HCT116 (cell line): Measurements from ENCODE around the gene ASB7. TPM values are rescaled to one million over a fixed set of nuclear protein-coding genes. Genes with fewer than 3 reads are reported as not detected.

Source experiments
- ATAC-seq: fragments of 200-7000 bp; cut with Tn5 transposase; 2 replicates; pipeline ENCODE4 v1.9.1; 2020; ENCODE audit warnings: mild to moderate bottlenecking, moderate library complexity
- BruUV-seq: library from RNA; stranded (reverse); fragments of 400-500 nt; replicated peaks from 2 replicates; lab custom pipeline; 2021; lab: Mats Ljungman, UMichigan
- CTCF ChIA-PET: fragments of 300-600 bp; sonication (Branson Sonifier 250); formaldehyde crosslinking; loops from one replicate; lab custom pipeline; 2021; ENCODE audit warnings: antibody characterized with exemption; lab: Charles Lee
- POLR2A ChIA-PET: fragments of 300-600, 350-600 bp; sonication (Branson Sonifier 250); formaldehyde crosslinking; loops from one replicate; lab custom pipeline; 2021; ENCODE audit warnings: antibody characterized with exemption; lab: Charles Lee
- RAD21 ChIA-PET, 2 experiments: fragments of 300-600 bp; sonication (Branson Sonifier 250); formaldehyde crosslinking; loops; one replicate each; lab custom pipeline; 2023; ENCODE audit warnings: low total read pairs in 2 of 2; ENCODE audit not compliant: uncharacterized antibody in 2 of 2, unreplicated experiment in 2 of 2, low non-redundant PET in 1 of 2; lab: Charles Lee
- DNase-seq: peaks from one replicate; pipeline ENCODE4 v3.0.0-alpha.2; 2010; ENCODE audit warnings: low read depth, low spot score
- H2AFZ ChIP-seq: fragments of 200-600 bp; shearing (Covaris generic), sonication (generic); 2 replicates; pipeline ENCODE4 v1.6.1; 2017; ENCODE audit warnings: low read depth, mixed run types, mixed read lengths, antibody characterized with exemption, low read length; ENCODE audit not compliant: poor library complexity, severe bottlenecking
- H3K27ac ChIP-seq: 2 replicates; pipeline ENCODE4 v1.5.1; 2012; ENCODE audit warnings: low read depth, low read length
- H3K27me3 ChIP-seq: fragments of 200-600 bp; sonication (generic); 2 replicates; pipeline ENCODE4 v1.6.1; 2016; ENCODE audit warnings: mixed run types, low read length, mixed read lengths; ENCODE audit not compliant: insufficient read depth
- H3K36me3 ChIP-seq, 2 experiments: fragments of 200-500 bp in 1 of 2; fragments of 200-600 bp in 1 of 2; sonication (Bioruptor generic) in 1 of 2; sonication (generic) in 1 of 2; 2 replicates each; pipeline versions ENCODE4 v1.5.1 to v1.6.1; 2014 to 2016; ENCODE audit warnings: low read length in 2 of 2, inconsistent platforms in 1 of 2, mixed read lengths in 1 of 2, mixed run types in 1 of 2; ENCODE audit not compliant: insufficient read depth in 2 of 2, control insufficient read depth in 1 of 2
- H3K4me1 ChIP-seq, 2 experiments: fragments of 200-600 bp in 1 of 2; sonication (generic) in 1 of 2; 2 replicates each; pipeline versions ENCODE4 v1.5.1 to v1.6.1; 2012 to 2017; ENCODE audit warnings: low read length in 2 of 2, inconsistent platforms in 1 of 2, mild to moderate bottlenecking in 1 of 2, mixed read lengths in 1 of 2, mixed run types in 1 of 2, moderate library complexity in 1 of 2; ENCODE audit not compliant: insufficient read depth in 2 of 2, control insufficient read depth in 1 of 2
- H3K4me2 ChIP-seq: fragments of 200-600 bp; sonication (generic); 2 replicates; pipeline ENCODE4 v1.6.1; 2017; ENCODE audit warnings: mixed run types, low read length, mixed read lengths
- H3K4me3 ChIP-seq, 2 experiments: fragments of 200-600 bp in 1 of 2; sonication (generic) in 1 of 2; replicated peaks in 1 of 2; 2 replicates each; pipeline ENCODE4 v1.5.1; 2011 to 2016; ENCODE audit warnings: low read length in 2 of 2, control low read depth in 1 of 2, low read depth in 1 of 2, mild to moderate bottlenecking in 1 of 2, mixed read lengths in 1 of 2, mixed run types in 1 of 2
- H3K79me2 ChIP-seq: fragments of 200-600 bp; sonication (generic); 2 replicates; pipeline ENCODE4 v1.6.1; 2017; ENCODE audit warnings: mild to moderate bottlenecking, mixed run types, low read length, moderate library complexity, mixed read lengths; ENCODE audit not compliant: insufficient read depth
- H3K9ac ChIP-seq: fragments of 200-600 bp; sonication (generic); 2 replicates; pipeline ENCODE4 v1.6.1; 2016; ENCODE audit warnings: low read length, mixed read lengths
- H3K9me2 ChIP-seq: fragments of 200-600 bp; sonication (generic), shearing (Covaris generic); 2 replicates; pipeline ENCODE4 v1.6.1; 2017; ENCODE audit warnings: mixed run types, mild to moderate bottlenecking, moderate library complexity; ENCODE audit not compliant: insufficient read depth
- H3K9me3 ChIP-seq, 2 experiments: fragments of 200-500 bp in 1 of 2; fragments of 200-600 bp in 1 of 2; sonication (Bioruptor generic) in 1 of 2; sonication (generic) in 1 of 2; 2 replicates each; pipeline ENCODE4 v1.6.1; 2014 to 2017; ENCODE audit warnings: low read length in 2 of 2, mixed read lengths in 2 of 2, inconsistent platforms in 1 of 2, low read depth in 1 of 2, mild to moderate bottlenecking in 1 of 2, mixed run types in 1 of 2, moderate library complexity in 1 of 2; ENCODE audit not compliant: control insufficient read depth in 1 of 2, insufficient read depth in 1 of 2
- H4K20me1 ChIP-seq: fragments of 200-600 bp; sonication (generic), shearing (Covaris generic); 2 replicates; pipeline ENCODE4 v1.6.1; 2017; ENCODE audit warnings: mixed run types, mild to moderate bottlenecking, moderate library complexity; ENCODE audit not compliant: insufficient read depth
- CBX3 ChIP-seq: IDR thresholded peaks from 2 replicates; pipeline ENCODE4 v1.6.1; 2012; ENCODE audit warnings: low read depth
- EGR1 ChIP-seq: IDR thresholded peaks from 2 replicates; pipeline ENCODE4 v1.6.1; 2012; ENCODE audit warnings: low read depth
- ELF1 ChIP-seq: IDR thresholded peaks from 2 replicates; pipeline ENCODE4 v1.6.1; 2012; ENCODE audit warnings: low read depth, borderline replicate concordance
- EZH2 ChIP-seq: fragments of 200-600 bp; sonication (generic); IDR thresholded peaks from 2 replicates; pipeline ENCODE4 v1.6.1; 2017; ENCODE audit warnings: antibody characterized with exemption, mixed run types
- EZH2phosphoT487 ChIP-seq: fragments of 200-600 bp; IDR thresholded peaks from 2 replicates; pipeline ENCODE4 v1.6.1; 2018; ENCODE audit warnings: antibody characterized with exemption, borderline replicate concordance
- POLR2AphosphoS5 ChIP-seq: IDR thresholded peaks from 2 replicates; pipeline ENCODE4 v1.6.1; 2011; ENCODE audit warnings: mild to moderate bottlenecking, low read depth, low read length, moderate library complexity
- SP1 ChIP-seq: IDR thresholded peaks from 2 replicates; pipeline ENCODE4 v1.6.1; 2012; ENCODE audit warnings: low read depth
- SRF ChIP-seq: IDR thresholded peaks from 2 replicates; pipeline ENCODE4 v1.6.1; 2012; ENCODE audit warnings: low read depth
- TCF7L2 ChIP-seq: IDR thresholded peaks from 2 replicates; pipeline ENCODE4 v1.7.0; 2011; ENCODE audit warnings: borderline replicate concordance, inconsistent platforms; ENCODE audit not compliant: insufficient read depth, insufficient read length; ENCODE audit errors: extremely low read depth
- ZFX ChIP-seq: fragments of 450-650 bp; IDR thresholded peaks from 2 replicates; pipeline ENCODE4 v1.6.1; 2017
- ZNF274 ChIP-seq: fragments of 200-500 bp; sonication (Bioruptor generic); IDR thresholded peaks from 2 replicates; pipeline ENCODE4 v1.6.1; 2014; ENCODE audit warnings: mild to moderate bottlenecking, low read depth, low read length, inconsistent platforms
- intact Hi-C: fragments of 100-400 bp; cut with micrococcal nuclease; formaldehyde crosslinking; loops from 2 replicates; pipeline ENCODE4 v1.10.0; 2022
- total RNA-seq: library from RNA; stranded (reverse); gene quantifications from one replicate; pipeline ENCODE4 v1.2.1, GENCODE V29; 2021; ENCODE audit not compliant: unreplicated experiment
- TF ChIP-seq, protein P1 (sequence below), 3 experiments: fragments of 200-600 bp in 1 of 3; sonication (generic) in 1 of 3; IDR thresholded peaks in 2 of 3; conservative IDR thresholded peaks in 1 of 3; 2 replicates each; pipeline ENCODE4 v1.5.1; 2012 to 2017; ENCODE audit warnings: low read depth in 2 of 3, low read length in 2 of 3, antibody characterized with exemption in 1 of 3, borderline replicate concordance in 1 of 3, control low read depth in 1 of 3, mild to moderate bottlenecking in 1 of 3, mixed read lengths in 1 of 3, mixed run types in 1 of 3, moderate library complexity in 1 of 3; ENCODE audit not compliant: insufficient read depth in 1 of 3

The ASB7 gene
- total RNA-seq, 1 experiment from 2014 or later = 16.6 TPM

DNA sequence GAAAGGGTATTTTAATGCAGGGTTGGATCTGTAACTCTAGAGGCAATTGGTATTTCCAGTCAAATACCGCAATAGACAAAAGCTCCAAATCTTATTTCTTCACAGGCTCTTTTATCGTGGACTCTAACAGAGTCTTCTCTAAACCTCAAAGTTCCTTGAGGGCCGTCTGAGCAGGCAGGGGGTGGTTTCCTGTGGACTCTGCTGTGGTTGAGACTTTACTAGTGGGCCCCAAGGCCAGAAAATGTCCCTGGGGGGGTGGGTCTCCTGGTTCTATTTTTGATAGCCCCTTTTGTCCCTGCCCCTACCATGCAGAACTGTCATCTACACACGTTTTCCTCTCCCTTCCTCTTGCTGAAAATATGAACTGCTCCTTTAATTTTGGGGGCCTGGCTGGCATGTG, 80.1 kb downstream of the ASB7 start:
- no peak overlapping the region for H3K4me2 ChIP-seq
- H3K27me3 ChIP-seq = no peaks in the 10 kb centered on the region
- no peaks in the 10 kb centered on the region for H3K79me2 ChIP-seq
- no peak overlapping the region for H3K9ac ChIP-seq
- ATAC-seq = no peak
- intact Hi-C loops = no loop called here
- POLR2A ChIA-PET = no interaction called here
- H4K20me1 ChIP-seq = no peaks in the 10 kb centered on the region
- TF ChIP-seq ZNF274 = no peak
- TF ChIP-seq POLR2AphosphoS5 = no peak
- TF ChIP-seq CBX3 = no peak
- TF ChIP-seq, protein P1, sequence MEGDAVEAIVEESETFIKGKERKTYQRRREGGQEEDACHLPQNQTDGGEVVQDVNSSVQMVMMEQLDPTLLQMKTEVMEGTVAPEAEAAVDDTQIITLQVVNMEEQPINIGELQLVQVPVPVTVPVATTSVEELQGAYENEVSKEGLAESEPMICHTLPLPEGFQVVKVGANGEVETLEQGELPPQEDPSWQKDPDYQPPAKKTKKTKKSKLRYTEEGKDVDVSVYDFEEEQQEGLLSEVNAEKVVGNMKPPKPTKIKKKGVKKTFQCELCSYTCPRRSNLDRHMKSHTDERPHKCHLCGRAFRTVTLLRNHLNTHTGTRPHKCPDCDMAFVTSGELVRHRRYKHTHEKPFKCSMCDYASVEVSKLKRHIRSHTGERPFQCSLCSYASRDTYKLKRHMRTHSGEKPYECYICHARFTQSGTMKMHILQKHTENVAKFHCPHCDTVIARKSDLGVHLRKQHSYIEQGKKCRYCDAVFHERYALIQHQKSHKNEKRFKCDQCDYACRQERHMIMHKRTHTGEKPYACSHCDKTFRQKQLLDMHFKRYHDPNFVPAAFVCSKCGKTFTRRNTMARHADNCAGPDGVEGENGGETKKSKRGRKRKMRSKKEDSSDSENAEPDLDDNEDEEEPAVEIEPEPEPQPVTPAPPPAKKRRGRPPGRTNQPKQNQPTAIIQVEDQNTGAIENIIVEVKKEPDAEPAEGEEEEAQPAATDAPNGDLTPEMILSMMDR (IDR thresholded peaks at IDR 0.05 in 2 of 3, conservative IDR thresholded peaks at IDR 0.05 in 1 of 3; ENCODE audit: borderline replicate concordance in 1 of 3, insufficient read depth in 1 of 3, low read depth in 2 of 3, low read length in 2 of 3) = no peak
- no peak for TF ChIP-seq EZH2phosphoT487
- TF ChIP-seq SP1 = no peak
- TF ChIP-seq EGR1 = no peak
- TF ChIP-seq SRF = no peak
- no peak for TF ChIP-seq TCF7L2
- CTCF ChIA-PET = no interaction called here
- no peak for DNase-seq
- H3K4me1 ChIP-seq = peaks cover 0 to 4% of the 10 kb centered on the region in 2 experiments; a peak in 1 of 4 replicates
- no peak overlapping the region for H3K27ac ChIP-seq
- H3K36me3 ChIP-seq = no peaks in the 10 kb centered on the region
- no peaks in the 10 kb centered on the region for H3K9me2 ChIP-seq
- RAD21 ChIA-PET = no interaction called here
- no TSS peak for BruUV-seq
- no peak overlapping the region for H3K4me3 ChIP-seq
- H2AFZ ChIP-seq = no peak overlapping the region
- H3K9me3 ChIP-seq = no peaks in the 10 kb centered on the region

DNA sequence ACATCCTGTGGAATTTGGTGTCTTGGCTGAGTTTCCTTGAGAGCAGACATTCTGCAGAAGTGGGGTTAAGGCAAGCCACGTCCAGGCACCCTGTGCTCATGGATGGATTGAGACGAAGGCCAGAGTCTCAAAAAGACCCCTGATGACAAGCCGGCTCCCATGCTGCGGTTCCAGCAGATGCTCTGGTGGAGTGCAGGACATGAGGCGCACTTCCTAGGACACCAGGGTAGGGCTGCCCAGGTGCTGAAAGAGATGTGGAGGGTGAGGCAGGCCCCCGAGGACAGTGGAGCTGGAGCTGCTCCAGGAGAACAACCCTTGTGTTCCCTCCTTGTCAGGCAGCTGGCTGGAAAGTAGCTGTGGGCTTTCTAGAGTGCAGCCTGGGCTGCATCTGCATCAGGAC, 81.0 kb downstream of the ASB7 start:
- Histone ChIP-seq H3K4me3 (no peak overlapping the region), H3K79me2 (no peaks in the 10 kb centered on the region), H3K9me3 (no peaks in the 10 kb centered on the region), H3K27ac (no peak overlapping the region), H3K36me3 (no peaks in the 10 kb centered on the region), H3K4me1 (peaks cover 0 to 4% of the 10 kb centered on the region in 2 experiments; a peak in 1 of 4 replicates), H3K4me2 (no peak overlapping the region), H3K9me2 (no peaks in the 10 kb centered on the region), H2AFZ (no peak overlapping the region), H4K20me1 (no peaks in the 10 kb centered on the region), H3K27me3 (no peaks in the 10 kb centered on the region), H3K9ac (no peak overlapping the region)
- ATAC-seq (no peak), DNase-seq (no peak)
- RAD21 ChIA-PET = no interaction called here
- POLR2A ChIA-PET = no interaction called here
- TF ChIP-seq CBX3 = no peak
- TF ChIP-seq, protein P1 (IDR thresholded peaks at IDR 0.05 in 2 of 3, conservative IDR thresholded peaks at IDR 0.05 in 1 of 3; ENCODE audit: borderline replicate concordance in 1 of 3, insufficient read depth in 1 of 3, low read depth in 2 of 3, low read length in 2 of 3) = no peak
- no peak for TF ChIP-seq ELF1
- no peak for TF ChIP-seq ZFX
- no peak for TF ChIP-seq EZH2
- no peak for TF ChIP-seq EZH2phosphoT487
- CTCF ChIA-PET = interaction anchor here (2.6 kb wide), 1 partner anchor 12 kb away, joined by 7 read pairs; no protein-coding TSS in a partner anchor
- BruUV-seq = no TSS peak
- intact Hi-C loops = no loop called here
